Osteocyte (in vitro differentiated cells): ENCODE results near the gene LRIG1. TPM values are rescaled to one million over a fixed set of nuclear protein-coding genes. Genes with fewer than 3 reads are reported as not detected.

Source experiments
- DNase-seq: peaks from one replicate; pipeline ENCODE4 v3.0.0; 2021; ENCODE audit warnings: mixed read lengths; ENCODE audit not compliant: unreplicated experiment; ENCODE audit errors: extremely low spot score
- H3K27ac Mint-ChIP-seq: one replicate; pipeline ENCODE4 v1.8.0; 2021; ENCODE audit warnings: mild to moderate bottlenecking, mixed read lengths; ENCODE audit not compliant: unreplicated experiment
- H3K27me3 Mint-ChIP-seq: one replicate; pipeline ENCODE4 v1.8.0; 2021; ENCODE audit warnings: mixed read lengths; ENCODE audit not compliant: unreplicated experiment
- H3K36me3 Mint-ChIP-seq: one replicate; pipeline ENCODE4 v1.8.0; 2021; ENCODE audit warnings: mixed read lengths; ENCODE audit not compliant: unreplicated experiment
- H3K4me1 Mint-ChIP-seq: one replicate; pipeline ENCODE4 v1.8.0; 2021; ENCODE audit warnings: mixed read lengths; ENCODE audit not compliant: unreplicated experiment
- H3K4me3 Mint-ChIP-seq: one replicate; pipeline ENCODE4 v1.8.0; 2021; ENCODE audit warnings: mild to moderate bottlenecking, moderate library complexity, mixed read lengths; ENCODE audit not compliant: unreplicated experiment
- H3K9me3 Mint-ChIP-seq: one replicate; pipeline ENCODE4 v1.8.0; 2021; ENCODE audit warnings: mixed read lengths; ENCODE audit not compliant: unreplicated experiment
- total RNA-seq: library from RNA; stranded (reverse); gene quantifications from 2 replicates; pipeline ENCODE4 v1.2.1, GENCODE V29; 2021
- TF ChIP-seq, protein P1 (sequence below): fragments of 200-600 bp; sonication (generic); IDR thresholded peaks from 2 replicates; pipeline ENCODE4 v1.5.0; 2021; ENCODE audit warnings: antibody characterized with exemption, mild to moderate bottlenecking, moderate library complexity

Gene LRIG1
- total RNA-seq, 1 donor from 2014 or later, result 60.8 TPM

DNA sequence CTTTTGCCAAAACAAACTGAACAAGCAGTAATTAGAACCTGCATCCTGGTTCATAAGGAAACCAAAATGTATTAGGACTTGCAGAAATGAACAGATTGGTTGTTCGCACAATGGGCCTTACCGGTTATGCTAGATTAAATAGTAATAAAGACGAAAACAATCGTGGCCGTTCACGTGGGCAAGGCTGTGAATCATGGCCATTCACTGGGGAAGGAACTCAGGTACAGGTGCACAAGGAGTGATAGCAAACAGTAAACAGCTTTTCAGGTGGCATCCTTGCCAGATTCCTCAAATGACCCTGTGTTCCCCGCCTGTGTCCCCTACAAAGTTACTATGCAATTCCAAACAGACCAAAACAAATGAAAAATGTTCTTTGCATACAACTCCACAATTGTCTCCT lies 8.2 kb downstream of the LRIG1 start:
- H3K27ac Mint-ChIP-seq, result no peak overlapping the region
- H3K9me3 Mint-ChIP-seq, result no peaks in the 10 kb centered on the region
- H3K4me1 Mint-ChIP-seq, result peaks cover 75% of the 10 kb centered on the region
- H3K36me3 Mint-ChIP-seq, result no peaks in the 10 kb centered on the region
- no peaks in the 10 kb centered on the region for H3K27me3 Mint-ChIP-seq
- TF ChIP-seq, protein P1, sequence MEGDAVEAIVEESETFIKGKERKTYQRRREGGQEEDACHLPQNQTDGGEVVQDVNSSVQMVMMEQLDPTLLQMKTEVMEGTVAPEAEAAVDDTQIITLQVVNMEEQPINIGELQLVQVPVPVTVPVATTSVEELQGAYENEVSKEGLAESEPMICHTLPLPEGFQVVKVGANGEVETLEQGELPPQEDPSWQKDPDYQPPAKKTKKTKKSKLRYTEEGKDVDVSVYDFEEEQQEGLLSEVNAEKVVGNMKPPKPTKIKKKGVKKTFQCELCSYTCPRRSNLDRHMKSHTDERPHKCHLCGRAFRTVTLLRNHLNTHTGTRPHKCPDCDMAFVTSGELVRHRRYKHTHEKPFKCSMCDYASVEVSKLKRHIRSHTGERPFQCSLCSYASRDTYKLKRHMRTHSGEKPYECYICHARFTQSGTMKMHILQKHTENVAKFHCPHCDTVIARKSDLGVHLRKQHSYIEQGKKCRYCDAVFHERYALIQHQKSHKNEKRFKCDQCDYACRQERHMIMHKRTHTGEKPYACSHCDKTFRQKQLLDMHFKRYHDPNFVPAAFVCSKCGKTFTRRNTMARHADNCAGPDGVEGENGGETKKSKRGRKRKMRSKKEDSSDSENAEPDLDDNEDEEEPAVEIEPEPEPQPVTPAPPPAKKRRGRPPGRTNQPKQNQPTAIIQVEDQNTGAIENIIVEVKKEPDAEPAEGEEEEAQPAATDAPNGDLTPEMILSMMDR, result no peak
- no peak overlapping the region for H3K4me3 Mint-ChIP-seq
- DNase-seq, result no peak

DNA sequence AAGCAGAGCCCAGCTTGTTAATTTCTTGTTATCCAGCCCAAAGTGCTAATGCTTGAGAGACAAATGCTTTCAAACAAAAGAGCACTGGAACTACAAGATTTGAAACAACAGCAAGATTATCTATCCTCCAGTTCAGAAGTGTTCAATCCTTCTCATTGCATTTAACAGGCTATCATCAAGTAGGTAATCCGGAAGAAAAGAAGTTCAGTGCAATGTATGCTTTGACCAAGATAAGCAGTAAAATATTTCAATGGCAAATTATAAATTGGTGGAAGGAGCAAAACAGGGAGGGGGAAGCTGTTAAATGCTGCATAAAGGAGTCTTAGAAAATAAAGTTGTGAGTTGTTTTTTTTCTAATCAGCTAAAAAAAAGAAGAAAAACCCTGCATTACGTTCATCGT lies 8.8 kb downstream of the LRIG1 start:
- no peaks in the 10 kb centered on the region for H3K9me3 Mint-ChIP-seq
- peaks cover 76% of the 10 kb centered on the region for H3K4me1 Mint-ChIP-seq
- H3K27ac Mint-ChIP-seq, result no peak overlapping the region
- no peaks in the 10 kb centered on the region for H3K36me3 Mint-ChIP-seq
- no peak overlapping the region for H3K4me3 Mint-ChIP-seq
- no peak for DNase-seq
- no peaks in the 10 kb centered on the region for H3K27me3 Mint-ChIP-seq
- TF ChIP-seq, protein P1, result no peak

DNA sequence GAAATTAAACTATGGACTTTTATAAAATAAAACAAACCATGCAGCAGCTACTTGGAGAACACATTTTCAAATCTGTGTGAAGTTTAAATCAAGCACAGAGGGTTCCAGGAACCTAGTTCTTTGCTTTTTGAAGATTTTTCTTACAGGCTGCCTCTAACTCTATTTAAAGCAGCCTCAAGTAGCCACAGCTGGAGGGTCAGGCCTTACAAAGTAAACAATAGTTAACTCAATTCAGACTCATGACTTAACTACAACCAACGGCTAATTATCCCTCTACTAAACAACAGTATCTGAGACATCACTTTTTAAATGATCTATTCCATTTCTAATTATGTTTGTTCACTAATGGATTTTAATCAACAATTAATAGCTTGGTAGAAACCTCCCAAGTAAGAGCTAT lies 9.8 kb downstream of the LRIG1 start:
- Mint-ChIP-seq H3K4me3 (no peak overlapping the region), H3K4me1 (peaks cover 76% of the 10 kb centered on the region), H3K36me3 (no peaks in the 10 kb centered on the region), H3K9me3 (no peaks in the 10 kb centered on the region), H3K27me3 (no peaks in the 10 kb centered on the region), H3K27ac (peak overlapping the region; percentile 71)
- DNase-seq, result no peak
- TF ChIP-seq, protein P1, result no peak

DNA sequence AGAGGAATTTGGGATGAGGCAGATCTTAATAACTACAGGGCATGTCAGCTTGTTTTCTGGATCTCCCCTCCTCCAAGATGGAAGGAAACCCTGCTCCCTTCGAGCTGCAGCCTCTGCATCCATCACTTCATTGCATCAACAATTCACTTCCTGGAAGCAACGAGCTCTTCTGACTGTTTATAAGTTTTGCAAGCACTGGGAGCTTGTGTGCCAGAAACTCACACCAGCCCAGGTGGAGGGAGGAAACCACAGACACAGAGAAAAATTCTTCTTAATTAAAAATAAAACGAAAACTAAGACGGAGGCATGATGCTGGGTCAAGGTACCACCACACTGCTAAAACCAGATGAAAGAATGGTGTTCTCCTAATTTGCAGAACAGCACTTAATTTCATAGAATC lies 10.6 kb downstream of the LRIG1 start:
- no peak overlapping the region for H3K4me3 Mint-ChIP-seq

DNA sequence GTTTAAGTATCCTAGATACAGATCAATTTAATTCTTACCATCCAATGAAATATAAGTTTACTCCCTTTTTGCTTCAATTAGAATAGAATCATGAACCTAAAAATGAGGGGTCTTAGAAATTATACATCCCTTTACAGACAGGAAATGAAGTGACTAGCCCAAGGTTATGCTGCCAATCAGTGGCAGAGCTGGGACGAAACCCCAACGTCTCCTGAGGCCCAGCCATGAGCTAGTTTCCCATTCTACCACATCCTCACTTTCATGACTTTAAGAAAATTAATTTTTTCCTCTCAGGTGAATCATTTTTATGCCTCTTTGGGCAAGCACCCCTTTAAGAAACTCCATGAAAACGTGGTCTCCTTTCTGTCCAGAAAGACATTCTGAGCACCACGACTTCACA lies 11.2 kb downstream of the LRIG1 start:
- no peak for DNase-seq
- no peaks in the 10 kb centered on the region for H3K36me3 Mint-ChIP-seq
- peak overlapping the region; percentile 31 for H3K27ac Mint-ChIP-seq
- H3K4me3 Mint-ChIP-seq, result no peak overlapping the region
- no peaks in the 10 kb centered on the region for H3K27me3 Mint-ChIP-seq
- peaks cover 71% of the 10 kb centered on the region for H3K4me1 Mint-ChIP-seq
- H3K9me3 Mint-ChIP-seq, result no peaks in the 10 kb centered on the region
- TF ChIP-seq, protein P1, result no peak

More for the DNA sequence above, 10.6 kb downstream of the LRIG1 start:
- Mint-ChIP-seq H3K4me1 (peaks cover 76% of the 10 kb centered on the region), H3K36me3 (no peaks in the 10 kb centered on the region), H3K9me3 (no peaks in the 10 kb centered on the region), H3K27me3 (no peaks in the 10 kb centered on the region), H3K27ac (peak overlapping the region; percentile 71)
- DNase-seq, result no peak
- TF ChIP-seq, protein P1, result no peak
